Activated CD4-positive, alpha-beta memory T cell treated with anti-CD3 and anti-CD28 coated beads for 36 hours (primary cell): ENCODE data around the gene GALNT12. TPM values are rescaled to one million over a fixed set of nuclear protein-coding genes. Genes with fewer than 3 reads are reported as not detected.

Experiments
- CTCF ChIA-PET: fragments of 350-600 bp; sonication (Branson Sonifier 250); formaldehyde crosslinking; loops from one replicate; lab custom pipeline; 2021; ENCODE audit warnings: antibody characterized with exemption, inconsistent platforms; lab: Charles Lee
- POLR2A ChIA-PET: fragments of 350-600 bp; sonication (Branson Sonifier 250); formaldehyde crosslinking; loops from one replicate; lab custom pipeline; 2021; ENCODE audit warnings: antibody characterized with exemption; lab: Charles Lee
- DNase-seq: peaks from one replicate; pipeline ENCODE4 v3.0.0-alpha.2; 2020
- H3K27ac Mint-ChIP-seq: one replicate; pipeline ENCODE4 v1.8.0; 2021; ENCODE audit warnings: mixed read lengths
- H3K27me3 Mint-ChIP-seq: one replicate; pipeline ENCODE4 v1.8.0; 2021; ENCODE audit warnings: mixed read lengths
- H3K36me3 Mint-ChIP-seq: one replicate; pipeline ENCODE4 v1.8.0; 2021; ENCODE audit warnings: mixed read lengths
- H3K4me1 Mint-ChIP-seq: one replicate; pipeline ENCODE4 v1.8.0; 2021; ENCODE audit warnings: low read depth, mixed read lengths
- H3K4me3 Mint-ChIP-seq: one replicate; pipeline ENCODE4 v1.8.0; 2021; ENCODE audit warnings: mild to moderate bottlenecking, mixed read lengths
- H3K9me3 Mint-ChIP-seq: one replicate; pipeline ENCODE4 v1.8.0; 2021; ENCODE audit warnings: mixed read lengths
- intact Hi-C: fragments of 100-400 bp; cut with micrococcal nuclease; formaldehyde crosslinking; loops from one replicate; pipeline ENCODE4 v1.15.1; 2023
- total RNA-seq, 2 experiments: library from RNA; stranded (reverse); gene quantifications; one replicate each; pipeline ENCODE4 v1.2.3, GENCODE V29; 2021

GALNT12 gene
- total RNA-seq, 2 experiments from 2014 or later = 6.3 to 7.9 TPM

GRCh38 chr9:98795295-98795955 is 12.0 kb upstream of the GALNT12 start:
- peaks cover 32% of the 10 kb centered on the region for H3K4me1 Mint-ChIP-seq
- H3K27me3 Mint-ChIP-seq = no peaks in the 10 kb centered on the region
- peaks cover 15% of the 10 kb centered on the region for H3K9me3 Mint-ChIP-seq
- ChIA-PET CTCF (interaction anchor here (0.6 to 1.0 kb wide), 2 partner anchors 11 to 271 kb away, joined by 3 to 4 read pairs; no protein-coding TSS in a partner anchor), POLR2A (no interaction called here)
- no peak for DNase-seq
- H3K4me3 Mint-ChIP-seq = peak overlapping the region; percentile 60
- H3K36me3 Mint-ChIP-seq = peaks cover 5% of the 10 kb centered on the region
- intact Hi-C loops = loop anchor here (10.0 kb wide), 2 partner anchors 721 to 871 kb away; partner anchors contain the start of gene TRMO
- H3K27ac Mint-ChIP-seq = no peak overlapping the region

GRCh38 chr9:98795970-98796363 is 11.5 kb upstream of the GALNT12 start:
- DNase-seq = peak; percentile 37
- Mint-ChIP-seq H3K27me3 (no peaks in the 10 kb centered on the region), H3K36me3 (peaks cover 5% of the 10 kb centered on the region), H3K4me3 (peak overlapping the region; percentile 60), H3K27ac (no peak overlapping the region), H3K4me1 (peaks cover 32% of the 10 kb centered on the region), H3K9me3 (peaks cover 15% of the 10 kb centered on the region)
- POLR2A ChIA-PET = no interaction called here
- CTCF ChIA-PET = interaction anchor here (1.7 kb wide), 1 partner anchor 12 kb away, joined by 8 read pairs; the partner anchor contains the start of gene GALNT12
- intact Hi-C loops = loop anchor here (1.0 to 10.0 kb wide), 4 partner anchors 10 to 871 kb away; partner anchors contain the start of genes TBC1D2 and TRMO

- Mint-ChIP-seq H3K9me3 (peaks cover 15% of the 10 kb centered on the region), H3K4me1 (peaks cover 27% of the 10 kb centered on the region), H3K27ac (peak within 1 kb of the TSS; percentile 54), H3K27me3 (no peaks in the 10 kb centered on the region), H3K36me3 (peaks cover 5% of the 10 kb centered on the region), H3K4me3 (peak within 1 kb of the TSS; percentile 76)
- peak; percentile 84 for DNase-seq
- intact Hi-C loops = loop anchor here (1.0 to 10.0 kb wide), 4 partner anchors 10 to 872 kb away; partner anchors contain the start of genes TBC1D2 and TRMO
- ChIA-PET CTCF (interaction anchor here (1.7 kb wide), 1 partner anchor 11 kb away, joined by 8 read pairs; the partner anchor contains the start of gene GALNT12), POLR2A (interaction anchor here (1.8 kb wide), 1 partner anchor 12 kb away, joined by 8 read pairs; no protein-coding TSS in a partner anchor)
These were observed 10.9 kb upstream of the GALNT12 start, which contains the start of gene ANKS6 for GRCh38 chr9:98796364-98797101. TSS of gene ANKS6 (minus strand) at chr9:98796555. CDS start at chr9:98796491, 64 bp downstream.

- Mint-ChIP-seq H3K9me3 (peaks cover 15% of the 10 kb centered on the region), H3K36me3 (peaks cover 3% of the 10 kb centered on the region), H3K27ac (no peak overlapping the region), H3K4me3 (no peak overlapping the region), H3K27me3 (peaks cover 4% of the 10 kb centered on the region), H3K4me1 (peaks cover 21% of the 10 kb centered on the region)
- ChIA-PET CTCF (interaction anchor here (0.7 to 1.7 kb wide), 2 partner anchors 11 to 201 kb away, joined by 3 to 8 read pairs; partner anchors contain the start of gene GALNT12), POLR2A (interaction anchor here (1.8 kb wide), 1 partner anchor 11 kb away, joined by 8 read pairs; no protein-coding TSS in a partner anchor)
- intact Hi-C loops = loop anchor here (10.0 kb wide), 2 partner anchors 723 to 873 kb away; partner anchors contain the start of gene TRMO
- no peak for DNase-seq
These were observed 10.0 kb upstream of the GALNT12 start for GRCh38 chr9:98797491-98797890.

- peaks cover 21% of the 10 kb centered on the region for H3K4me1 Mint-ChIP-seq
- POLR2A ChIA-PET = no interaction called here
- no peak overlapping the region for H3K4me3 Mint-ChIP-seq
- peaks cover 5% of the 10 kb centered on the region for H3K27me3 Mint-ChIP-seq
- intact Hi-C loops = loop anchor here (10.0 kb wide), 2 partner anchors 723 to 873 kb away; partner anchors contain the start of gene TRMO
- H3K27ac Mint-ChIP-seq = no peak overlapping the region
- CTCF ChIA-PET = interaction anchor here (0.9 to 1.2 kb wide), 2 partner anchors 9 to 22 kb away, joined by 3 to 4 read pairs; partner anchors contain the start of gene GALNT12
- peaks cover 3% of the 10 kb centered on the region for H3K36me3 Mint-ChIP-seq
- no peak for DNase-seq
- H3K9me3 Mint-ChIP-seq = peaks cover 15% of the 10 kb centered on the region
These were observed 9.2 kb upstream of the GALNT12 start for GRCh38 chr9:98798254-98798653.

GRCh38 chr9:98801561-98801960 is 5.9 kb upstream of the GALNT12 start:
- H3K36me3 Mint-ChIP-seq = peaks cover 3% of the 10 kb centered on the region
- no peak overlapping the region for H3K4me3 Mint-ChIP-seq
- intact Hi-C loops = loop anchor here (10.0 kb wide), 1 partner anchor 303 kb away; the partner anchor contains the start of gene TGFBR1
- no peak for DNase-seq
- POLR2A ChIA-PET = interaction anchor here (0.6 kb wide), 2 partner anchors 334 to 769 kb away, joined by 3 to 4 read pairs; no protein-coding TSS in a partner anchor
- H3K4me1 Mint-ChIP-seq = peaks cover 4% of the 10 kb centered on the region
- H3K27me3 Mint-ChIP-seq = peaks cover 7% of the 10 kb centered on the region
- CTCF ChIA-PET = interaction anchor here (0.6 to 2.4 kb wide), 4 partner anchors 10 to 384 kb away, joined by 3 to 14 read pairs (median 3); no protein-coding TSS in a partner anchor
- peaks cover 15% of the 10 kb centered on the region for H3K9me3 Mint-ChIP-seq
- H3K27ac Mint-ChIP-seq = no peak overlapping the region

- no peak for DNase-seq
- H3K27me3 Mint-ChIP-seq = peaks cover 7% of the 10 kb centered on the region
- CTCF ChIA-PET = interaction anchor here (0.6 to 2.4 kb wide), 4 partner anchors 10 to 383 kb away, joined by 3 to 14 read pairs (median 3); no protein-coding TSS in a partner anchor
- POLR2A ChIA-PET = interaction anchor here (0.6 to 0.9 kb wide), 3 partner anchors 9 to 770 kb away, joined by 3 to 4 read pairs (median 3); no protein-coding TSS in a partner anchor
- intact Hi-C loops = loop anchor here (10.0 kb wide), 1 partner anchor 303 kb away; the partner anchor contains the start of gene TGFBR1
- H3K36me3 Mint-ChIP-seq = peaks cover 3% of the 10 kb centered on the region
- H3K4me3 Mint-ChIP-seq = no peak overlapping the region
- H3K27ac Mint-ChIP-seq = no peak overlapping the region
- peaks cover 6% of the 10 kb centered on the region for H3K4me1 Mint-ChIP-seq
- H3K9me3 Mint-ChIP-seq = peaks cover 15% of the 10 kb centered on the region
These were observed 5.5 kb upstream of the GALNT12 start for GRCh38 chr9:98801969-98802371.

- intact Hi-C loops = loop anchor here (10.0 kb wide), 1 partner anchor 301 kb away; the partner anchor contains the start of gene TGFBR1
- H3K27ac Mint-ChIP-seq = no peak overlapping the region
- ChIA-PET POLR2A (no interaction called here), CTCF (no interaction called here)
- peaks cover 18% of the 10 kb centered on the region for H3K4me1 Mint-ChIP-seq
- DNase-seq = no peak
- H3K27me3 Mint-ChIP-seq = peaks cover 7% of the 10 kb centered on the region
- no peaks in the 10 kb centered on the region for H3K36me3 Mint-ChIP-seq
- no peak overlapping the region for H3K4me3 Mint-ChIP-seq
- H3K9me3 Mint-ChIP-seq = peaks cover under 1% of the 10 kb centered on the region
These were observed 3.4 kb upstream of the GALNT12 start for GRCh38 chr9:98804083-98804482.

GRCh38 chr9:98805506-98806272 is 1.8 kb upstream of the GALNT12 start:
- intact Hi-C loops = loop anchor here (1.0 to 10.0 kb wide), 4 partner anchors 9 to 299 kb away; partner anchors contain the start of genes ANKS6 and TGFBR1
- ChIA-PET POLR2A (no interaction called here), CTCF (interaction anchor here (1.6 to 1.7 kb wide), 2 partner anchors 11 to 193 kb away, joined by 4 to 6 read pairs; no protein-coding TSS in a partner anchor)
- Mint-ChIP-seq H3K27ac (no peak overlapping the region), H3K4me3 (no peak overlapping the region), H3K9me3 (no peaks in the 10 kb centered on the region), H3K4me1 (peaks cover 27% of the 10 kb centered on the region), H3K36me3 (no peaks in the 10 kb centered on the region), H3K27me3 (peaks cover 7% of the 10 kb centered on the region)
- DNase-seq = no peak

GRCh38 chr9:98806394-98807035 is 955 bp upstream of the GALNT12 start:
- Mint-ChIP-seq H3K4me1 (peaks cover 35% of the 10 kb centered on the region), H3K4me3 (peak overlapping the region; percentile 76), H3K36me3 (peaks cover 2% of the 10 kb centered on the region), H3K27ac (no peak overlapping the region), H3K9me3 (no peaks in the 10 kb centered on the region), H3K27me3 (peaks cover 7% of the 10 kb centered on the region)
- ChIA-PET POLR2A (no interaction called here), CTCF (interaction anchor here (0.7 to 3.5 kb wide), 9 partner anchors 8 to 491 kb away, joined by 3 to 17 read pairs (median 4); no protein-coding TSS in a partner anchor)
- DNase-seq = no peak
- intact Hi-C loops = loop anchor here (1.0 to 10.0 kb wide), 4 partner anchors 10 to 298 kb away; partner anchors contain the start of genes ANKS6 and TGFBR1
